ENCODE data around the gene CCDC188.

The CCDC188 gene

DNA sequence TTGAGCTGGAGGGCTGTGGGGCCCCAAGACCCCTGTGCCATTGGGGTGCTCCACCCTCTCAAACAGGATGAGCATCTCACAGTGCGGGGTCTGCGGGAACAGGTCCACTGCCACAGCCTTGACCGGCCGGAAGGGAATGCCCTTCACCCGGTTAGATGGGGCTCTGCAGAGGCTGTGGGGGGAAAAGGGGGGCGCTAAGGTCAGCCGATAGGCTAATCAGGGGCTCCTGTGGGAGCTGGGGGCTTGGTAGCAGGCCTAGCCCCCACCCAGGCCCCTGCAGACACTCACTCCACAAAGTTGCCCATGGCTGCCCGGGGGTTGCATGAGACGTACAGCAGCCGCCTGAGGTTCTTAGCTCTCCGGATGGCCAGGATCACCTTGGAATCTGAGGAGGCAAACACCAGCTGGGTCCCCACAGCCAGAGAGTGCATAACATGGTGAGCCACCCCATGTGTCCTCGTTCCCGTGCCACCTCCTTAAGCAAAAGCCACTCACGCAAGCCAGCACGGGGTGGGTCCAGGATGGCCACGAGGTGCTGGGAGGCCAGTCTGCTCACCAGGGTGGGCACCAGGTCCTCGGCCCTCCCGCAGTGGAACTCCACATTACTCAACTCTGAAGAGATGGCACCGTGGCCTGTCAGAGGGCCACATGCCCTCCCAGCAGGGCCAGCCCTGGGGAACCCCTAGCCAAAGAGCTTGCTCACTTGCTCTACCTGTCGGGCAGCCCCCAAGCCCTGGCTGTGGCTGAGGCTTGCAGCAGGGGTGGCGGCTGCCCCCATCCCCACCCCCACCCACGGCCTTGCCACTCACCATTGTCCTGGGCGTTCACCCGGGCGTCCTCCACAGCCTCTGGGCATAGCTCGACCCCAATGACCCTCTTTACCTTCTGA lies 38.0 kb downstream of the CCDC188 start:
- TF ChIP-seq POLR2AphosphoS5 (IDR thresholded peaks at IDR 0.05; ENCODE audit: low read depth), result no peak; the same call in 1 of the 2 replicates
- no peak for TF ChIP-seq SPI1 (IDR thresholded peaks at IDR 0.05; ENCODE audit: borderline replicate concordance, low read depth)
- TF ChIP-seq, protein P1, sequence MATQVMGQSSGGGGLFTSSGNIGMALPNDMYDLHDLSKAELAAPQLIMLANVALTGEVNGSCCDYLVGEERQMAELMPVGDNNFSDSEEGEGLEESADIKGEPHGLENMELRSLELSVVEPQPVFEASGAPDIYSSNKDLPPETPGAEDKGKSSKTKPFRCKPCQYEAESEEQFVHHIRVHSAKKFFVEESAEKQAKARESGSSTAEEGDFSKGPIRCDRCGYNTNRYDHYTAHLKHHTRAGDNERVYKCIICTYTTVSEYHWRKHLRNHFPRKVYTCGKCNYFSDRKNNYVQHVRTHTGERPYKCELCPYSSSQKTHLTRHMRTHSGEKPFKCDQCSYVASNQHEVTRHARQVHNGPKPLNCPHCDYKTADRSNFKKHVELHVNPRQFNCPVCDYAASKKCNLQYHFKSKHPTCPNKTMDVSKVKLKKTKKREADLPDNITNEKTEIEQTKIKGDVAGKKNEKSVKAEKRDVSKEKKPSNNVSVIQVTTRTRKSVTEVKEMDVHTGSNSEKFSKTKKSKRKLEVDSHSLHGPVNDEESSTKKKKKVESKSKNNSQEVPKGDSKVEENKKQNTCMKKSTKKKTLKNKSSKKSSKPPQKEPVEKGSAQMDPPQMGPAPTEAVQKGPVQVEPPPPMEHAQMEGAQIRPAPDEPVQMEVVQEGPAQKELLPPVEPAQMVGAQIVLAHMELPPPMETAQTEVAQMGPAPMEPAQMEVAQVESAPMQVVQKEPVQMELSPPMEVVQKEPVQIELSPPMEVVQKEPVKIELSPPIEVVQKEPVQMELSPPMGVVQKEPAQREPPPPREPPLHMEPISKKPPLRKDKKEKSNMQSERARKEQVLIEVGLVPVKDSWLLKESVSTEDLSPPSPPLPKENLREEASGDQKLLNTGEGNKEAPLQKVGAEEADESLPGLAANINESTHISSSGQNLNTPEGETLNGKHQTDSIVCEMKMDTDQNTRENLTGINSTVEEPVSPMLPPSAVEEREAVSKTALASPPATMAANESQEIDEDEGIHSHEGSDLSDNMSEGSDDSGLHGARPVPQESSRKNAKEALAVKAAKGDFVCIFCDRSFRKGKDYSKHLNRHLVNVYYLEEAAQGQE (IDR thresholded peaks at IDR 0.05; ENCODE audit: insufficient replicate concordance, low read depth), result no peak
- TF ChIP-seq GABPA (IDR thresholded peaks at IDR 0.05; ENCODE audit: low read depth), result no peak
- TF ChIP-seq, protein P2, sequence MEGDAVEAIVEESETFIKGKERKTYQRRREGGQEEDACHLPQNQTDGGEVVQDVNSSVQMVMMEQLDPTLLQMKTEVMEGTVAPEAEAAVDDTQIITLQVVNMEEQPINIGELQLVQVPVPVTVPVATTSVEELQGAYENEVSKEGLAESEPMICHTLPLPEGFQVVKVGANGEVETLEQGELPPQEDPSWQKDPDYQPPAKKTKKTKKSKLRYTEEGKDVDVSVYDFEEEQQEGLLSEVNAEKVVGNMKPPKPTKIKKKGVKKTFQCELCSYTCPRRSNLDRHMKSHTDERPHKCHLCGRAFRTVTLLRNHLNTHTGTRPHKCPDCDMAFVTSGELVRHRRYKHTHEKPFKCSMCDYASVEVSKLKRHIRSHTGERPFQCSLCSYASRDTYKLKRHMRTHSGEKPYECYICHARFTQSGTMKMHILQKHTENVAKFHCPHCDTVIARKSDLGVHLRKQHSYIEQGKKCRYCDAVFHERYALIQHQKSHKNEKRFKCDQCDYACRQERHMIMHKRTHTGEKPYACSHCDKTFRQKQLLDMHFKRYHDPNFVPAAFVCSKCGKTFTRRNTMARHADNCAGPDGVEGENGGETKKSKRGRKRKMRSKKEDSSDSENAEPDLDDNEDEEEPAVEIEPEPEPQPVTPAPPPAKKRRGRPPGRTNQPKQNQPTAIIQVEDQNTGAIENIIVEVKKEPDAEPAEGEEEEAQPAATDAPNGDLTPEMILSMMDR (IDR thresholded peaks at IDR 0.05; ENCODE audit: insufficient read depth, low read length), result no peak
- Histone ChIP-seq H3K4me3 (replicated peaks; ENCODE audit: insufficient read depth, low read length) (no peak overlapping the region), H3K27ac (replicated peaks) (no peak overlapping the region), H3K27me3 (ENCODE audit: insufficient read depth, poor library complexity, severe bottlenecking) (no peaks in the 10 kb centered on the region)
- no peak for DNase-seq (ENCODE audit: low read depth in 1 of 2, low spot score in 1 of 2)

DNA sequence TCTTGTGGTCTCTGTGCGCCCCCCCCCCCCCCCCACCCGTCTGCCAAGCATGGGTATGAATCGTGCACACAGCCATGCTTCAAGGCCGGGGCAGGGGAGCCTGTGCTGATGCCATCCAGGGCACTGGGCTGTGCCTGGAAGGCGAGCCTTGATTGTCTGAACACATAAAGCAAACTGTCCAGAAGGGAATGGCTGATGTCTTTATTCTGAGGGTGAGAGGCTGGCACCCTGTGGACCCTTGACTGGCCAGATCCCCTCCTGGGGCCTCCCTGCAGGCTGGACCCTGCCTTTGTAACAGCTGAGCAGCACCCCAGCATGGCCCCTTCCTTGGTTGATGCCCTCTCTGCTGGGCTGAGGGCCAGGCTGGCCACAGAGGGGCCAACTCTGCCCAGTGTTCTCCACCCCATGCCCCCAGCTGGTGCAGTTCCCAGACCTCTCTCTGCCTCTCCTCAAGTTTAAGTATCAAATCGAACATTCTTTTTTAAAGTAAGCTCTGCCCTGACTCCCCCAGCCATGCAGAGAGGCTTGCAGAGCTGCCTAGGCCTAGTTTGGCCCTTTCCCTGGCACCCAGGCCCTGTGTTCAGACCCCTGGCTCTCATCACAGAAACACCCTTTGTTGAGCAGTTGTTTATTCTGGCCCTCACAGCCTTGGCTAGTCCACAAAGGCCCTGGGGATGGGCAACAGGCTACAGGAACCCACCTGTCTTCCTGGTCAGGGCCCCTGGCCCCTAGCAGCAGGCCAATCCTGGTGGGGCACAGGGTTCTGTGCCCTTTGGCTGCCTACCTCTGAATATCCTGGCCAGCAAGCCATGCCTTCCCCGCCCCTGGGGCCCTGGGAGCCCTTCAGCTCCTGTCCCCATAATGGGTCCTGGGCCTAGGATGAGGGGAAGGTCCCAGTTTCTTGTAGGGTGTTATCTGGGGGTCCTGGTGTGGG lies 38.9 kb downstream of the CCDC188 start:
- H3K4me3 ChIP-seq (replicated peaks; ENCODE audit: insufficient read depth, low read length), result no peak overlapping the region
- H3K27me3 ChIP-seq (ENCODE audit: insufficient read depth, poor library complexity, severe bottlenecking), result no peaks in the 10 kb centered on the region
- TF ChIP-seq, protein P2 (IDR thresholded peaks at IDR 0.05; ENCODE audit: insufficient read depth, low read length), result no peak
- TF ChIP-seq, protein P1 (IDR thresholded peaks at IDR 0.05; ENCODE audit: insufficient replicate concordance, low read depth), result no peak
- TF ChIP-seq POLR2AphosphoS5 (IDR thresholded peaks at IDR 0.05; ENCODE audit: low read depth), result peak; percentile 36; the same call in 1 of the 2 replicates
- no peak for TF ChIP-seq SPI1 (IDR thresholded peaks at IDR 0.05; ENCODE audit: borderline replicate concordance, low read depth)
- TF ChIP-seq GABPA (IDR thresholded peaks at IDR 0.05; ENCODE audit: low read depth), result no peak
- H3K27ac ChIP-seq (replicated peaks), result 0 out of 2 replicates have a peak overlapping the region, but pooled peaks have one; percentile 3
- DNase-seq (ENCODE audit: low read depth in 1 of 2, low spot score in 1 of 2), result no peak

DNA sequence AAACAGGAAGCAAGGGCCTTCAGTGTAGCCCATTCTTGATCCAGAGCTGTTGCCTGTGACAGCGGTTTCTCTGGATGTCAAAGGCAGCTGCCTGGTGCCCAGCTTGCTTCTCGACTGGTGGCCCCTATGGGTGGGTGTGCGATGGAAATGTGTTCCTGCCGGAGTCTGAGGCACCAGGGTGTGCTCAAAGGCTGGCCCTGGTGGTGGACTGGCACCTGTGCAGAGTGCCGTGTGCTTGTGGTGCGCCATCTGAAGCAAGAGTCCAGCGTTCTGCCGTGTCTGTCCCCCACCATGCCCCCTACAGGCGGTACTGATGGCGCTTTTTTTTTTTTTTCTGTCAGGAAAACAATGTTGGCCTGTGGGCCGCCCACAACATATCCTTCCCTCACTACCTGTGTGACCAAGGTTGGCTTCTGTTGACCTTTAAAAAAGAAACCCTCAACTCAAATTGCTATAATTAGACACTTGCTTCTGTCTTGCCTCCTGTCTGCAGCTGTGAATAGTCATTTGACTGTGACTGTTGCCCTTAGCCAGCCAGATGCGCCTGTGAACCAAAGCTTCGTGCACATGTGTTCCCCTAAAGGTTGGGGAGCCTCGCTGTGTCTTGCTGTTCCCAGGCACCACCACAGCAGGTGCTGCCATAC lies 39.7 kb downstream of the CCDC188 start:
- TF ChIP-seq, protein P2 (IDR thresholded peaks at IDR 0.05; ENCODE audit: insufficient read depth, low read length), result peak; percentile 17
- peak; percentile 90 for TF ChIP-seq POLR2AphosphoS5 (IDR thresholded peaks at IDR 0.05; ENCODE audit: low read depth)
- no peak for TF ChIP-seq GABPA (IDR thresholded peaks at IDR 0.05; ENCODE audit: low read depth)
- TF ChIP-seq, protein P1 (IDR thresholded peaks at IDR 0.05; ENCODE audit: insufficient replicate concordance, low read depth), result no peak
- no peak for TF ChIP-seq SPI1 (IDR thresholded peaks at IDR 0.05; ENCODE audit: borderline replicate concordance, low read depth)
- no peaks in the 10 kb centered on the region for H3K27me3 ChIP-seq (ENCODE audit: insufficient read depth, poor library complexity, severe bottlenecking)
- H3K27ac ChIP-seq (replicated peaks), result no peak overlapping the region; the same call in 1 of the 2 replicates
- H3K4me3 ChIP-seq (replicated peaks; ENCODE audit: insufficient read depth, low read length), result no peak overlapping the region
- peak; percentile 45 to 52 for DNase-seq (ENCODE audit: low read depth in 1 of 2, low spot score in 1 of 2)
